Uterus (tissue), 2 donors: ENCODE measurements around the gene PPP1R16B.

Experiments used
- POLR2A ChIP-seq, 2 donors: fragments of 450-650 bp; IDR thresholded peaks; one replicate each; pipeline ENCODE4 v1.6.1; 2016; ENCODE audit warnings: antibody characterized with exemption in 2 of 2, mild to moderate bottlenecking in 1 of 2, moderate library complexity in 1 of 2
- TF ChIP-seq, protein P1 (sequence below), 4 experiments: fragments of 200-600 bp in 2 of 4; fragments of 450-650 bp in 2 of 4; sonication (generic) in 2 of 4; IDR thresholded peaks; one replicate each; pipeline ENCODE4 v1.5.1; 2016 to 2019; ENCODE audit warnings: antibody characterized with exemption in 4 of 4, mild to moderate bottlenecking in 2 of 4, moderate library complexity in 1 of 4

DNA sequence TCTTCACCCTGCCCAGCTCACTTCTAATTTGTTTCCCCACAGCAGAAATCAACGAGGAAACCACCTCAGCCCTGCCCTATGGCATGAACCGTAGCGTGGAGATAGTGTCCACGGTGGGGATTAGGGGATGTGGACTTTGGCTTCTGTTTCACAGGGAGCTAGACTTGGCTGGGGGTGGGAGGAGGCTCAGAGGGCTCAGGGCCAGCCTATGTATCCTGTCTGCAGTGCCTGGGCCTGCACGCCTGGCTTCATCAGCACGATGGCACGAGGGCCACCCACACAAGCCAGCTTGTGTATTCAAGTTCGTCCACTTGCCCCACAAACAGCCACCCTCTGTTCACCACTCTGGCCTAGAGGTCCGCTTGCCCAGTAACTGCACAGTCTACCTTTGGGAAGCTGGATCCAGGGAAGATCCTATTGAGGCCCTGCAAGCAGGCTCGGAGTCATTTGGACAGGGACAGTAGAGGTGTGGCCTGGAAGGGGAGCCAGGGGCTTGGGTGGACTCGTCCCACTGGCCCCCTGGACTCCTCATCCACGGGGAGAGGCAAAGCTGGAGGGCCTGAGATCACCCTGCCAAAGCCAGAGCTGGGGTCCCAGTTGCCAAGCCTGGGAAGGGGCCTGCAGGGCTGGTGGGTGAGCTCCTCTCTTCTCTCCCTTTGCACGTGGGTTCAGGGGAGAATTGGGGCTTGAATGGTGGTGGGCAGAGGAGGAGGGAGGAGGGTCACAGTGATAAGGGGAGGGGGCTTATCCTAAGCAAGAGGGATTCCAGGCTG lies 82.7 kb downstream of the PPP1R16B start:
- TF ChIP-seq, protein P1, sequence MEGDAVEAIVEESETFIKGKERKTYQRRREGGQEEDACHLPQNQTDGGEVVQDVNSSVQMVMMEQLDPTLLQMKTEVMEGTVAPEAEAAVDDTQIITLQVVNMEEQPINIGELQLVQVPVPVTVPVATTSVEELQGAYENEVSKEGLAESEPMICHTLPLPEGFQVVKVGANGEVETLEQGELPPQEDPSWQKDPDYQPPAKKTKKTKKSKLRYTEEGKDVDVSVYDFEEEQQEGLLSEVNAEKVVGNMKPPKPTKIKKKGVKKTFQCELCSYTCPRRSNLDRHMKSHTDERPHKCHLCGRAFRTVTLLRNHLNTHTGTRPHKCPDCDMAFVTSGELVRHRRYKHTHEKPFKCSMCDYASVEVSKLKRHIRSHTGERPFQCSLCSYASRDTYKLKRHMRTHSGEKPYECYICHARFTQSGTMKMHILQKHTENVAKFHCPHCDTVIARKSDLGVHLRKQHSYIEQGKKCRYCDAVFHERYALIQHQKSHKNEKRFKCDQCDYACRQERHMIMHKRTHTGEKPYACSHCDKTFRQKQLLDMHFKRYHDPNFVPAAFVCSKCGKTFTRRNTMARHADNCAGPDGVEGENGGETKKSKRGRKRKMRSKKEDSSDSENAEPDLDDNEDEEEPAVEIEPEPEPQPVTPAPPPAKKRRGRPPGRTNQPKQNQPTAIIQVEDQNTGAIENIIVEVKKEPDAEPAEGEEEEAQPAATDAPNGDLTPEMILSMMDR (IDR thresholded peaks at IDR 0.05), result no peak
- TF ChIP-seq POLR2A (IDR thresholded peaks at IDR 0.05), result no peak
